GM19328 (cell line): Measurements from ENCODE around the gene CTDSP1.

Experiments used
- ATAC-seq: cut with Tn5 transposase; IDR thresholded peaks from one replicate; pipeline ENCODE4 v1.9.1; 2021; ENCODE audit warnings: mild to moderate bottlenecking, moderate library complexity; ENCODE audit not compliant: unreplicated experiment

The CTDSP1 gene

GRCh38 chr2:218398437-218399390 lies 954 bp upstream of the CTDSP1 start:
- peak; percentile 0 for ATAC-seq

GRCh38 chr2:218400167-218400929 lies 680 bp downstream of the CTDSP1 start:
- ATAC-seq: peak; percentile 0

GRCh38 chr2:218400930-218401881 lies 1.5 kb downstream of the CTDSP1 start:
- ATAC-seq: no peak

- no peak for ATAC-seq
These were observed 2.2 kb downstream of the CTDSP1 start for GRCh38 chr2:218401890-218402289.

- ATAC-seq: no peak
These were observed 2.8 kb downstream of the CTDSP1 start for GRCh38 chr2:218402491-218402901.

- no peak for ATAC-seq
These were observed 3.3 kb downstream of the CTDSP1 start for GRCh38 chr2:218402911-218403411.

GRCh38 chr2:218403810-218404209 lies 4.1 kb downstream of the CTDSP1 start:
- ATAC-seq: no peak

GRCh38 chr2:218404351-218405085 lies 4.8 kb downstream of the CTDSP1 start:
- ATAC-seq: no peak

- no peak for ATAC-seq
These were observed 5.5 kb downstream of the CTDSP1 start for GRCh38 chr2:218405086-218405745.

- no peak for ATAC-seq
These were observed 6.1 kb downstream of the CTDSP1 start for GRCh38 chr2:218405746-218406208.

GRCh38 chr2:218406209-218406948 lies 6.7 kb downstream of the CTDSP1 start:
- peak; percentile 78 for ATAC-seq

- no peak for ATAC-seq
These were observed 7.4 kb downstream of the CTDSP1 start for GRCh38 chr2:218406949-218407618.

- no peak for ATAC-seq
These were observed 8.0 kb downstream of the CTDSP1 start for GRCh38 chr2:218407717-218408116.

GRCh38 chr2:218418321-218418716 lies 18.7 kb downstream of the CTDSP1 start:
- no peak for ATAC-seq

- no peak for ATAC-seq
These were observed 19.2 kb downstream of the CTDSP1 start, which contains the start of gene VIL1 for GRCh38 chr2:218418717-218419458. Gene VIL1 (plus strand): TSS chr2:218419123. CDS start chr2:218423779, 4,656 bp downstream.

- ATAC-seq: no peak
These were observed 20.1 kb downstream of the CTDSP1 start for GRCh38 chr2:218419630-218420216.

GRCh38 chr2:218421027-218421426 lies 21.4 kb downstream of the CTDSP1 start:
- ATAC-seq: no peak
